ENCODE measurements around the gene CIRBP. TPM values are rescaled to one million over a fixed set of nuclear protein-coding genes. Genes with fewer than 3 reads are reported as not detected.

Gene CIRBP
- total and polyA plus RNA-seq, 12 donors: 180 to 356 (median 280) TPM

DNA sequence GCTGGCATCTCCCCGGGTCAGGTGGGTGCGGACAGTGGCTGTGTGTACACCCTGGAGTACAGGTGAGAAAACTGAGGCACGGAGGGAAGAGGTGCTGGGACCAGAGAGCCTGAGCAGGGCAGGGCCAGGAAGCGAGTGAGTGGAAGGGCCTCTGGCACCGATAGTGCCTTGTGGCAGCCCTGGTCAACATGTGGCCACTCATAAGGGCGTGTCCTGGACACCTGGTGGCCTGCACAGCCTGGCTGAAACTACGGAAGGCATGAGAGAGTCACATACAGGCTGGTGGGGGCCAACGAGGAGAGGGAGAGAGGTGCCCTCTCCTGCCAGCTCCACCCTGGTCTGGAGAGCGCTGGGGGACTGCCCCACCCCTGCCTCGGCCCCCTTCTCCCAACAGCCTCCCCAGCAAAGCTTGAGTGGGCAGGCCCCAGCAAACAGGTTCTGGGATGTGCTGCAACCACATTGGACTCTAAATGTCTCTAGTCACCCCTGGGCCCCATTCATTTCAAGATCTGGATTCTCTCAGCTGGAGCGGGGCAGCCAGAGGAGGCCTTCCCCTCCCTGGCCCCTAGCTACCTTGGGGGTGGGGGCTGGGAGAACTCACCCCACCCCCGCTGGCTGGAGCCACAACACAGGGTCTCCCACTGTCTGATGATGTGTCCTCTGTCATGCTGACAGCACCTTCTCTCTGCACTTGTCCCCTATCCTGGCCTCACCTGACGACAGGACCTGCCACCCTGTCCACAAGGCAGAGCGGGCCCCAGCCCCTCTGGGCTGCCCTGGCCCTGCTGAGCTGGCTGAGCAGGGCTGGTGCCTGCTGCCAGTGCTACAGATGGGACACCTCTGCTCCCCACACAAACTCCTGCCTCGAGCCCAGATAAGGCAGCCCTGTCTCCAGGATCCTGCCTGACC lies 37.1 kb upstream of the CIRBP start:
- peaks cover 0 to 11% (median 0%) of the 10 kb centered on the region in 7 donors for H3K27me3 ChIP-seq
- H3K9me3 ChIP-seq: no peaks in the 10 kb centered on the region
- peaks cover 7 to 24% (median 19%) of the 10 kb centered on the region in 9 donors for H3K4me1 ChIP-seq
- peak overlapping the region in 7 of 10 donors; percentile 15 to 69 (median 36) for H3K27ac ChIP-seq
- TF ChIP-seq, protein P1, sequence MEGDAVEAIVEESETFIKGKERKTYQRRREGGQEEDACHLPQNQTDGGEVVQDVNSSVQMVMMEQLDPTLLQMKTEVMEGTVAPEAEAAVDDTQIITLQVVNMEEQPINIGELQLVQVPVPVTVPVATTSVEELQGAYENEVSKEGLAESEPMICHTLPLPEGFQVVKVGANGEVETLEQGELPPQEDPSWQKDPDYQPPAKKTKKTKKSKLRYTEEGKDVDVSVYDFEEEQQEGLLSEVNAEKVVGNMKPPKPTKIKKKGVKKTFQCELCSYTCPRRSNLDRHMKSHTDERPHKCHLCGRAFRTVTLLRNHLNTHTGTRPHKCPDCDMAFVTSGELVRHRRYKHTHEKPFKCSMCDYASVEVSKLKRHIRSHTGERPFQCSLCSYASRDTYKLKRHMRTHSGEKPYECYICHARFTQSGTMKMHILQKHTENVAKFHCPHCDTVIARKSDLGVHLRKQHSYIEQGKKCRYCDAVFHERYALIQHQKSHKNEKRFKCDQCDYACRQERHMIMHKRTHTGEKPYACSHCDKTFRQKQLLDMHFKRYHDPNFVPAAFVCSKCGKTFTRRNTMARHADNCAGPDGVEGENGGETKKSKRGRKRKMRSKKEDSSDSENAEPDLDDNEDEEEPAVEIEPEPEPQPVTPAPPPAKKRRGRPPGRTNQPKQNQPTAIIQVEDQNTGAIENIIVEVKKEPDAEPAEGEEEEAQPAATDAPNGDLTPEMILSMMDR (IDR thresholded peaks at IDR 0.05): no peak
- H3K4me3 ChIP-seq: no peak overlapping the region
- WGBS, 2 donors: 79 to 82% methylated on average over 15 of the region's 15 CpGs
- peak in 3 of 8 donors; percentile 9 to 27 (median 13) for ATAC-seq
- H3K36me3 ChIP-seq: peaks cover 0 to 20% (median 11%) of the 10 kb centered on the region in 9 donors
- no peak for DNase-seq
- intact Hi-C loops (cut with DNase I): loop anchor here in 1 of 10 donors (10.0 kb wide), 1 partner anchor 307 kb away; the partner anchor contains the start of gene ARID3A

GRCh38 chr19:1232652-1233072 lies 36.5 kb upstream of the CIRBP start:
- peaks cover 0 to 16% (median 0%) of the 10 kb centered on the region in 7 donors for H3K27me3 ChIP-seq
- H3K4me3 ChIP-seq: no peak overlapping the region
- intact Hi-C loops (cut with DNase I): loop anchor here in 1 of 10 donors (10.0 kb wide), 1 partner anchor 308 kb away; the partner anchor contains the start of gene ARID3A
- TF ChIP-seq, protein P1 (IDR thresholded peaks at IDR 0.05): no peak
- peak overlapping the region in 7 of 10 donors; percentile 15 to 69 (median 36) for H3K27ac ChIP-seq
- 34 to 39% methylated on average over 15 of the region's 15 CpGs for WGBS, 2 donors
- no peaks in the 10 kb centered on the region for H3K9me3 ChIP-seq
- peaks cover 0 to 13% (median 4%) of the 10 kb centered on the region in 9 donors for H3K36me3 ChIP-seq
- H3K4me1 ChIP-seq: peaks cover 7 to 29% (median 24%) of the 10 kb centered on the region in 9 donors
- no peak for DNase-seq
- peak in 5 of 8 donors; percentile 10 to 48 (median 13) for ATAC-seq

DNA sequence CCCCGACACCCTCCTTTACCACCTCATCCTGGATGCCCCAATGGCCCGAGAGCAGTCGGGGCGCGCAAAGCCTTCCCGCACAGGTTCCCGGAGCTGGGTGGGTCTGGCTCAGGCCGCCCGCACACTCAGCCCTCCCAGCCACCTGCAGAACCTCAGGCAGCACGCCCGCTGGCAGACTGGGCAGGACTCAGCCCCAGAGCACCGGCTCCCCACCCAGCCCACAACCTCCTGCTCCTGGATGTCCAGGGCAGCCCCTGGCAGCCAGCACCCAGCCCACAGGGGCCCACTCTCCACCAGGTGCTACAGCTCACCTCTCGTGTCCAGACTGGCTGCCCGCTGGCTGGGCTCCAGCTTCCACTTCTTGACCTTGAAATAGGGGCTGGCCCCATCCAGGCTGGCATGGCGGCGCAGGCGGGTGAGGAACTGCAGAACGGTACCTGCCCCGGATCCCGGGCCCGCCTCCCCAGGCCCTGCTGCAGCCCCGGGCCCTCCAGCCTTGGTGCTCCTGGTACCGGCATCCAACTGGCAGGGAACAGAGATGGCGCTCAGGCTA lies 35.9 kb upstream of the CIRBP start:
- ATAC-seq (peak in 1 of 8 donors; percentile 10), DNase-seq (no peak)
- peak overlapping the region in 5 of 10 donors; percentile 15 to 69 (median 48) for H3K27ac ChIP-seq
- 86 to 87% methylated on average over 24 of the region's 24 CpGs for WGBS, 2 donors
- no peak overlapping the region for H3K4me3 ChIP-seq
- H3K36me3 ChIP-seq: peaks cover 0 to 8% (median 0%) of the 10 kb centered on the region in 9 donors
- H3K9me3 ChIP-seq: no peaks in the 10 kb centered on the region
- intact Hi-C loops (cut with DNase I): loop anchor here in 1 of 10 donors (10.0 kb wide), 1 partner anchor 308 kb away; the partner anchor contains the start of gene ARID3A
- H3K27me3 ChIP-seq: peaks cover 0 to 19% (median 0%) of the 10 kb centered on the region in 7 donors
- TF ChIP-seq, protein P1 (IDR thresholded peaks at IDR 0.05): no peak
- H3K4me1 ChIP-seq: peaks cover 8 to 31% (median 24%) of the 10 kb centered on the region in 9 donors
